WTC11 (cell line): ENCODE results near the gene CAPNS1. TPM values are rescaled to one million over a fixed set of nuclear protein-coding genes. Genes with fewer than 3 reads are reported as not detected.
A peak's percentile ranks its signal among the peaks of the same experiment; 100 is the strongest.

Source experiments
- ATAC-seq: fragments of 200-7000 bp; cut with Tn5 transposase; 2 replicates; pipeline ENCODE4 v1.10.0; 2021; ENCODE audit warnings: mild to moderate bottlenecking, moderate library complexity
- CTCF ChIA-PET: fragments of 300-600 bp; sonication (Branson Sonifier 250); formaldehyde crosslinking; loops from one replicate; lab custom pipeline; 2021; ENCODE audit warnings: antibody characterized with exemption; lab: Charles Lee
- POLR2A ChIA-PET: fragments of 350-600 bp; sonication (Branson Sonifier 250); formaldehyde crosslinking; loops from one replicate; lab custom pipeline; 2021; ENCODE audit warnings: antibody characterized with exemption; lab: Charles Lee
- DNase-seq: peaks from one replicate; pipeline ENCODE4 v3.0.0; 2021; ENCODE audit warnings: low spot score
- H3K27ac Mint-ChIP-seq: 2 replicates; pipeline ENCODE4 v1.8.0; 2021; ENCODE audit warnings: mixed read lengths
- H3K27me3 Mint-ChIP-seq: 2 replicates; pipeline ENCODE4 v1.8.0; 2021; ENCODE audit warnings: low read depth, mild to moderate bottlenecking, moderate library complexity, mixed read lengths
- H3K36me3 Mint-ChIP-seq: 2 replicates; pipeline ENCODE4 v1.8.0; 2021; ENCODE audit warnings: mixed read lengths
- H3K4me1 Mint-ChIP-seq: 2 replicates; pipeline ENCODE4 v1.8.0; 2022; ENCODE audit warnings: mixed read lengths
- H3K4me3 Mint-ChIP-seq: 2 replicates; pipeline ENCODE4 v1.8.0; 2021; ENCODE audit warnings: mild to moderate bottlenecking, moderate library complexity, mixed read lengths
- H3K9me3 Mint-ChIP-seq: 2 replicates; pipeline ENCODE4 v1.8.0; 2021; ENCODE audit warnings: mixed read lengths
- ELF4 ChIP-seq: sonication (generic); formaldehyde crosslinking; IDR thresholded peaks from 2 replicates; pipeline ENCODE4 v1.8.1; 2022; ENCODE audit warnings: low read depth, mild to moderate bottlenecking, moderate library complexity, missing genetic modification reagents
- EMX1 ChIP-seq: fragments of 250-450 bp; sonication (Bioruptor Pico); IDR thresholded peaks from 2 replicates; pipeline ENCODE4 v1.8.0; 2021; ENCODE audit warnings: mild to moderate bottlenecking
- MYBL2 ChIP-seq: sonication (generic); formaldehyde crosslinking; IDR thresholded peaks from 2 replicates; pipeline ENCODE4 v1.8.1; 2023; ENCODE audit warnings: mild to moderate bottlenecking, moderate library complexity, missing genetic modification reagents
- NFE2L1 ChIP-seq: sonication (generic); formaldehyde crosslinking; IDR thresholded peaks from 2 replicates; pipeline ENCODE4 v1.8.1; 2023; ENCODE audit warnings: missing genetic modification reagents
- RORB ChIP-seq: fragments of 250-450 bp; sonication (Bioruptor Pico); IDR thresholded peaks from 2 replicates; pipeline ENCODE4 v1.9.0; 2021; ENCODE audit warnings: mild to moderate bottlenecking
- SMAD3 ChIP-seq: sonication (generic); formaldehyde crosslinking; IDR thresholded peaks from 2 replicates; pipeline ENCODE4 v1.8.0; 2022; ENCODE audit warnings: missing genetic modification reagents, mild to moderate bottlenecking, borderline replicate concordance
- SMAD4 ChIP-seq: sonication (generic); formaldehyde crosslinking; IDR thresholded peaks from 2 replicates; pipeline ENCODE4 v1.8.0; 2022; ENCODE audit warnings: mild to moderate bottlenecking, missing genetic modification reagents
- SP1 ChIP-seq: sonication (generic); formaldehyde crosslinking; conservative IDR thresholded peaks from 2 replicates; pipeline ENCODE4 v1.8.1; 2022; ENCODE audit warnings: missing genetic modification reagents
- ZNF263 ChIP-seq: sonication (generic); formaldehyde crosslinking; IDR thresholded peaks from 2 replicates; pipeline ENCODE4 v1.8.1; 2022; ENCODE audit warnings: low read depth, mild to moderate bottlenecking, moderate library complexity, missing genetic modification reagents
- ZNF416 ChIP-seq: fragments of 250-450 bp; sonication (Bioruptor Pico); IDR thresholded peaks from 2 replicates; pipeline ENCODE4 v1.9.0; 2021; ENCODE audit warnings: mild to moderate bottlenecking, inconsistent platforms
- ZNF671 ChIP-seq: fragments of 250-450 bp; sonication (Bioruptor Pico); IDR thresholded peaks from 2 replicates; pipeline ENCODE4 v1.8.0; 2021; ENCODE audit warnings: mild to moderate bottlenecking
- total RNA-seq: library from RNA; stranded (reverse); gene quantifications from 3 replicates; pipeline ENCODE4 v1.2.3, GENCODE V29; 2021
- TF ChIP-seq, protein P1 (sequence below): sonication (generic); formaldehyde crosslinking; IDR thresholded peaks from 2 replicates; pipeline ENCODE4 v1.8.1; 2023; ENCODE audit warnings: mild to moderate bottlenecking, moderate library complexity, missing genetic modification reagents
- TF ChIP-seq, protein P2 (sequence below): fragments of 250-450 bp; sonication (Bioruptor Pico); IDR thresholded peaks from 2 replicates; pipeline ENCODE4 v1.9.0; 2021; ENCODE audit warnings: mild to moderate bottlenecking, borderline replicate concordance
- TF ChIP-seq, protein P3 (sequence below): fragments of 250-450 bp; sonication (Bioruptor Pico); IDR thresholded peaks from 2 replicates; pipeline ENCODE4 v1.9.0; 2021; ENCODE audit warnings: moderate library complexity, mild to moderate bottlenecking, inconsistent platforms, borderline replicate concordance
- TF ChIP-seq, protein P4 (sequence below): sonication (generic); formaldehyde crosslinking; conservative IDR thresholded peaks from 2 replicates; pipeline ENCODE4 v1.8.1; 2023; ENCODE audit warnings: mild to moderate bottlenecking, low read depth, missing genetic modification reagents, moderate library complexity
- TF ChIP-seq, protein P5 (sequence below): sonication (generic); formaldehyde crosslinking; IDR thresholded peaks from 2 replicates; pipeline ENCODE4 v1.8.1; 2023; ENCODE audit warnings: mild to moderate bottlenecking, missing genetic modification reagents, moderate library complexity
- TF ChIP-seq, protein P6 (sequence below): fragments of 250-450 bp; sonication (Bioruptor Pico); IDR thresholded peaks from 2 replicates; pipeline ENCODE4 v1.8.0; 2021; ENCODE audit warnings: mild to moderate bottlenecking
- TF ChIP-seq, protein P7 (sequence below): sonication (generic); formaldehyde crosslinking; IDR thresholded peaks from 2 replicates; pipeline ENCODE4 v1.8.1; 2023; ENCODE audit warnings: mild to moderate bottlenecking, missing genetic modification reagents
- TF ChIP-seq, protein P8 (sequence below): sonication (generic); formaldehyde crosslinking; IDR thresholded peaks from 2 replicates; pipeline ENCODE4 v1.8.0; 2023; ENCODE audit warnings: missing genetic modification reagents, mild to moderate bottlenecking, borderline replicate concordance

The CAPNS1 gene
- total RNA-seq, 1 experiment from 2014 or later: 358 TPM

DNA sequence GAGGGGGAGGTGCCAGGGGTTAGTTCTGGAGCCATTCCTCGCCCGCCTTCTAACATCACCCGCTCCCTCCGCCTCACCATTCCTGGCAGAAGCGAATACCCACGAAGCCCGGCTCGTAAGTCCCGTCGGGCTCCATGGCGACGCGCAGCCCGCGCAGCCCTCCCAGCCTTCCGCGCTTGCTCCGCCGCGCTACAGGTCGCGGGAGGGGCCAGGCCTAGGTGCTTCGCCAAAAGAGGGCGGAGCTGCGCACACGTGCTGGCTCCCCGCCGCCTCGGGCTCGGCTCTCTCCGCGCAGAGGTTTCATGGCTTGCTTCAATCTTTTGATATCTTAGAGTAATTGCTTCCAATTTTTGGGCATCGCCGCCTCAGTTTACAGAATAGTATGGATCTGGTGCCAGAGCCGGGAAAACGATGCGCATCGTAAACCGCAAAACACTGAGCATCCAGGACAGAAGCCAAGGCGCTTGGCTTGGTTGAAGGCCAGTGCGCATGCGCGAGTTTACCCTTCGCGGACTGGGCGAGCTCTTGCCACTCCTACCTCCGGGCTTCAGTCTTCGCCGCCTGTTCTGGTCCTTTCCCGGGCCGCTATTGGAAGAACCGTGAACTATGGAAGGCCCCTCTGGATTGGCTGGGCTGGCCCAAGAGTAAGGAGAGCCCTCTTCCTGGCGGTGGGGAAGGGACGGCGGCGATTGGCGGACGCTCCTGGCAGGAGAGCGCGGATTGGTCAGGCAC, 25.0 kb upstream of the CAPNS1 start, which contains the start of gene POLR2I:
POLR2I (minus strand) TSS at position 155 of the 732 bp plus-strand sequence; CDS start at position 136, 19 bp downstream.
- Mint-ChIP-seq H3K4me3 (peak within 1 kb of the TSS; percentile 95), H3K9me3 (no peaks in the 10 kb centered on the region), H3K36me3 (peaks cover 29% of the 10 kb centered on the region), H3K27me3 (peaks cover 3% of the 10 kb centered on the region), H3K27ac (peak within 1 kb of the TSS; percentile 100), H3K4me1 (peaks cover 35% of the 10 kb centered on the region)
- CTCF ChIA-PET: interaction anchor here (0.7 to 2.8 kb wide), 4 partner anchors 10 to 59 kb away, joined by 3 to 28 read pairs (median 3); no protein-coding TSS in a partner anchor
- DNase-seq (peak; percentile 99), ATAC-seq (peak; percentile 93)
- POLR2A ChIA-PET: interaction anchor here (0.6 to 1.5 kb wide), 3 partner anchors 13 to 847 kb away, joined by 3 to 7 read pairs (median 6); partner anchors contain the start of gene THAP8
- TF ChIP-seq, protein P1, sequence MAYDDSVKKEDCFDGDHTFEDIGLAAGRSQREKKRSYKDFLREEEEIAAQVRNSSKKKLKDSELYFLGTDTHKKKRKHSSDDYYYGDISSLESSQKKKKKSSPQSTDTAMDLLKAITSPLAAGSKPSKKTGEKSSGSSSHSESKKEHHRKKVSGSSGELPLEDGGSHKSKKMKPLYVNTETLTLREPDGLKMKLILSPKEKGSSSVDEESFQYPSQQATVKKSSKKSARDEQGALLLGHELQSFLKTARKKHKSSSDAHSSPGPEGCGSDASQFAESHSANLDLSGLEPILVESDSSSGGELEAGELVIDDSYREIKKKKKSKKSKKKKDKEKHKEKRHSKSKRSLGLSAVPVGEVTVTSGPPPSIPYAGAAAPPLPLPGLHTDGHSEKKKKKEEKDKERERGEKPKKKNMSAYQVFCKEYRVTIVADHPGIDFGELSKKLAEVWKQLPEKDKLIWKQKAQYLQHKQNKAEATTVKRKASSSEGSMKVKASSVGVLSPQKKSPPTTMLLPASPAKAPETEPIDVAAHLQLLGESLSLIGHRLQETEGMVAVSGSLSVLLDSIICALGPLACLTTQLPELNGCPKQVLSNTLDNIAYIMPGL (CRISPR knock-in tag): peak; percentile 58
- TF ChIP-seq SP1 (CRISPR knock-in tag) (peak; percentile 93), NFE2L1 (CRISPR knock-in tag) (peak; percentile 66), EMX1 (CRISPR knock-in tag) (no peak), SMAD3 (CRISPR knock-in tag) (no peak), ZNF263 (CRISPR knock-in tag) (no peak; the same call in 1 of the 2 replicates), ELF4 (CRISPR knock-in tag) (no peak), ZNF416 (CRISPR knock-in tag) (no peak), ZNF671 (CRISPR knock-in tag) (no peak), SMAD4 (CRISPR knock-in tag) (0 out of 2 replicates have a peak, but pooled peaks have one; percentile 30), RORB (CRISPR knock-in tag) (no peak), MYBL2 (peak; percentile 63; the same call in 1 of the 2 replicates)
- TF ChIP-seq, protein P2, sequence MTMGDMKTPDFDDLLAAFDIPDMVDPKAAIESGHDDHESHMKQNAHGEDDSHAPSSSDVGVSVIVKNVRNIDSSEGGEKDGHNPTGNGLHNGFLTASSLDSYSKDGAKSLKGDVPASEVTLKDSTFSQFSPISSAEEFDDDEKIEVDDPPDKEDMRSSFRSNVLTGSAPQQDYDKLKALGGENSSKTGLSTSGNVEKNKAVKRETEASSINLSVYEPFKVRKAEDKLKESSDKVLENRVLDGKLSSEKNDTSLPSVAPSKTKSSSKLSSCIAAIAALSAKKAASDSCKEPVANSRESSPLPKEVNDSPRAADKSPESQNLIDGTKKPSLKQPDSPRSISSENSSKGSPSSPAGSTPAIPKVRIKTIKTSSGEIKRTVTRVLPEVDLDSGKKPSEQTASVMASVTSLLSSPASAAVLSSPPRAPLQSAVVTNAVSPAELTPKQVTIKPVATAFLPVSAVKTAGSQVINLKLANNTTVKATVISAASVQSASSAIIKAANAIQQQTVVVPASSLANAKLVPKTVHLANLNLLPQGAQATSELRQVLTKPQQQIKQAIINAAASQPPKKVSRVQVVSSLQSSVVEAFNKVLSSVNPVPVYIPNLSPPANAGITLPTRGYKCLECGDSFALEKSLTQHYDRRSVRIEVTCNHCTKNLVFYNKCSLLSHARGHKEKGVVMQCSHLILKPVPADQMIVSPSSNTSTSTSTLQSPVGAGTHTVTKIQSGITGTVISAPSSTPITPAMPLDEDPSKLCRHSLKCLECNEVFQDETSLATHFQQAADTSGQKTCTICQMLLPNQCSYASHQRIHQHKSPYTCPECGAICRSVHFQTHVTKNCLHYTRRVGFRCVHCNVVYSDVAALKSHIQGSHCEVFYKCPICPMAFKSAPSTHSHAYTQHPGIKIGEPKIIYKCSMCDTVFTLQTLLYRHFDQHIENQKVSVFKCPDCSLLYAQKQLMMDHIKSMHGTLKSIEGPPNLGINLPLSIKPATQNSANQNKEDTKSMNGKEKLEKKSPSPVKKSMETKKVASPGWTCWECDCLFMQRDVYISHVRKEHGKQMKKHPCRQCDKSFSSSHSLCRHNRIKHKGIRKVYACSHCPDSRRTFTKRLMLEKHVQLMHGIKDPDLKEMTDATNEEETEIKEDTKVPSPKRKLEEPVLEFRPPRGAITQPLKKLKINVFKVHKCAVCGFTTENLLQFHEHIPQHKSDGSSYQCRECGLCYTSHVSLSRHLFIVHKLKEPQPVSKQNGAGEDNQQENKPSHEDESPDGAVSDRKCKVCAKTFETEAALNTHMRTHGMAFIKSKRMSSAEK (CRISPR knock-in tag): no peak
- TF ChIP-seq, protein P3, sequence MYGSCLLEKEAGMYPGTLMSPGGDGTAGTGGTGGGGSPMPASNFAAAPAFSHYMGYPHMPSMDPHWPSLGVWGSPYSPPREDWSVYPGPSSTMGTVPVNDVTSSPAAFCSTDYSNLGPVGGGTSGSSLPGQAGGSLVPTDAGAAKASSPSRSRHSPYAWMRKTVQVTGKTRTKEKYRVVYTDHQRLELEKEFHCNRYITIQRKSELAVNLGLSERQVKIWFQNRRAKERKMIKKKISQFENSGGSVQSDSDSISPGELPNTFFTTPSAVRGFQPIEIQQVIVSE (CRISPR knock-in tag): no peak
- TF ChIP-seq, protein P4, sequence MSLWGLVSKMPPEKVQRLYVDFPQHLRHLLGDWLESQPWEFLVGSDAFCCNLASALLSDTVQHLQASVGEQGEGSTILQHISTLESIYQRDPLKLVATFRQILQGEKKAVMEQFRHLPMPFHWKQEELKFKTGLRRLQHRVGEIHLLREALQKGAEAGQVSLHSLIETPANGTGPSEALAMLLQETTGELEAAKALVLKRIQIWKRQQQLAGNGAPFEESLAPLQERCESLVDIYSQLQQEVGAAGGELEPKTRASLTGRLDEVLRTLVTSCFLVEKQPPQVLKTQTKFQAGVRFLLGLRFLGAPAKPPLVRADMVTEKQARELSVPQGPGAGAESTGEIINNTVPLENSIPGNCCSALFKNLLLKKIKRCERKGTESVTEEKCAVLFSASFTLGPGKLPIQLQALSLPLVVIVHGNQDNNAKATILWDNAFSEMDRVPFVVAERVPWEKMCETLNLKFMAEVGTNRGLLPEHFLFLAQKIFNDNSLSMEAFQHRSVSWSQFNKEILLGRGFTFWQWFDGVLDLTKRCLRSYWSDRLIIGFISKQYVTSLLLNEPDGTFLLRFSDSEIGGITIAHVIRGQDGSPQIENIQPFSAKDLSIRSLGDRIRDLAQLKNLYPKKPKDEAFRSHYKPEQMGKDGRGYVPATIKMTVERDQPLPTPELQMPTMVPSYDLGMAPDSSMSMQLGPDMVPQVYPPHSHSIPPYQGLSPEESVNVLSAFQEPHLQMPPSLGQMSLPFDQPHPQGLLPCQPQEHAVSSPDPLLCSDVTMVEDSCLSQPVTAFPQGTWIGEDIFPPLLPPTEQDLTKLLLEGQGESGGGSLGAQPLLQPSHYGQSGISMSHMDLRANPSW (CRISPR knock-in tag): no peak
- TF ChIP-seq, protein P5, sequence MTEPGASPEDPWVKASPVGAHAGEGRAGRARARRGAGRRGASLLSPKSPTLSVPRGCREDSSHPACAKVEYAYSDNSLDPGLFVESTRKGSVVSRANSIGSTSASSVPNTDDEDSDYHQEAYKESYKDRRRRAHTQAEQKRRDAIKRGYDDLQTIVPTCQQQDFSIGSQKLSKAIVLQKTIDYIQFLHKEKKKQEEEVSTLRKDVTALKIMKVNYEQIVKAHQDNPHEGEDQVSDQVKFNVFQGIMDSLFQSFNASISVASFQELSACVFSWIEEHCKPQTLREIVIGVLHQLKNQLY (CRISPR knock-in tag): no peak
- TF ChIP-seq, protein P6, sequence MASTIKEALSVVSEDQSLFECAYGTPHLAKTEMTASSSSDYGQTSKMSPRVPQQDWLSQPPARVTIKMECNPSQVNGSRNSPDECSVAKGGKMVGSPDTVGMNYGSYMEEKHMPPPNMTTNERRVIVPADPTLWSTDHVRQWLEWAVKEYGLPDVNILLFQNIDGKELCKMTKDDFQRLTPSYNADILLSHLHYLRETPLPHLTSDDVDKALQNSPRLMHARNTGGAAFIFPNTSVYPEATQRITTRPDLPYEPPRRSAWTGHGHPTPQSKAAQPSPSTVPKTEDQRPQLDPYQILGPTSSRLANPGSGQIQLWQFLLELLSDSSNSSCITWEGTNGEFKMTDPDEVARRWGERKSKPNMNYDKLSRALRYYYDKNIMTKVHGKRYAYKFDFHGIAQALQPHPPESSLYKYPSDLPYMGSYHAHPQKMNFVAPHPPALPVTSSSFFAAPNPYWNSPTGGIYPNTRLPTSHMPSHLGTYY: no peak
- TF ChIP-seq, protein P7, sequence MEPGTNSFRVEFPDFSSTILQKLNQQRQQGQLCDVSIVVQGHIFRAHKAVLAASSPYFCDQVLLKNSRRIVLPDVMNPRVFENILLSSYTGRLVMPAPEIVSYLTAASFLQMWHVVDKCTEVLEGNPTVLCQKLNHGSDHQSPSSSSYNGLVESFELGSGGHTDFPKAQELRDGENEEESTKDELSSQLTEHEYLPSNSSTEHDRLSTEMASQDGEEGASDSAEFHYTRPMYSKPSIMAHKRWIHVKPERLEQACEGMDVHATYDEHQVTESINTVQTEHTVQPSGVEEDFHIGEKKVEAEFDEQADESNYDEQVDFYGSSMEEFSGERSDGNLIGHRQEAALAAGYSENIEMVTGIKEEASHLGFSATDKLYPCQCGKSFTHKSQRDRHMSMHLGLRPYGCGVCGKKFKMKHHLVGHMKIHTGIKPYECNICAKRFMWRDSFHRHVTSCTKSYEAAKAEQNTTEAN: peak; percentile 89
- TF ChIP-seq, protein P8, sequence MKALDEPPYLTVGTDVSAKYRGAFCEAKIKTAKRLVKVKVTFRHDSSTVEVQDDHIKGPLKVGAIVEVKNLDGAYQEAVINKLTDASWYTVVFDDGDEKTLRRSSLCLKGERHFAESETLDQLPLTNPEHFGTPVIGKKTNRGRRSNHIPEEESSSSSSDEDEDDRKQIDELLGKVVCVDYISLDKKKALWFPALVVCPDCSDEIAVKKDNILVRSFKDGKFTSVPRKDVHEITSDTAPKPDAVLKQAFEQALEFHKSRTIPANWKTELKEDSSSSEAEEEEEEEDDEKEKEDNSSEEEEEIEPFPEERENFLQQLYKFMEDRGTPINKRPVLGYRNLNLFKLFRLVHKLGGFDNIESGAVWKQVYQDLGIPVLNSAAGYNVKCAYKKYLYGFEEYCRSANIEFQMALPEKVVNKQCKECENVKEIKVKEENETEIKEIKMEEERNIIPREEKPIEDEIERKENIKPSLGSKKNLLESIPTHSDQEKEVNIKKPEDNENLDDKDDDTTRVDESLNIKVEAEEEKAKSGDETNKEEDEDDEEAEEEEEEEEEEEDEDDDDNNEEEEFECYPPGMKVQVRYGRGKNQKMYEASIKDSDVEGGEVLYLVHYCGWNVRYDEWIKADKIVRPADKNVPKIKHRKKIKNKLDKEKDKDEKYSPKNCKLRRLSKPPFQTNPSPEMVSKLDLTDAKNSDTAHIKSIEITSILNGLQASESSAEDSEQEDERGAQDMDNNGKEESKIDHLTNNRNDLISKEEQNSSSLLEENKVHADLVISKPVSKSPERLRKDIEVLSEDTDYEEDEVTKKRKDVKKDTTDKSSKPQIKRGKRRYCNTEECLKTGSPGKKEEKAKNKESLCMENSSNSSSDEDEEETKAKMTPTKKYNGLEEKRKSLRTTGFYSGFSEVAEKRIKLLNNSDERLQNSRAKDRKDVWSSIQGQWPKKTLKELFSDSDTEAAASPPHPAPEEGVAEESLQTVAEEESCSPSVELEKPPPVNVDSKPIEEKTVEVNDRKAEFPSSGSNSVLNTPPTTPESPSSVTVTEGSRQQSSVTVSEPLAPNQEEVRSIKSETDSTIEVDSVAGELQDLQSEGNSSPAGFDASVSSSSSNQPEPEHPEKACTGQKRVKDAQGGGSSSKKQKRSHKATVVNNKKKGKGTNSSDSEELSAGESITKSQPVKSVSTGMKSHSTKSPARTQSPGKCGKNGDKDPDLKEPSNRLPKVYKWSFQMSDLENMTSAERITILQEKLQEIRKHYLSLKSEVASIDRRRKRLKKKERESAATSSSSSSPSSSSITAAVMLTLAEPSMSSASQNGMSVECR (CRISPR knock-in tag): 0 out of 2 replicates have a peak, but pooled peaks have one; percentile 65
